GM12878 (cell line): ENCODE measurements around the gene MYD88. TPM values are rescaled to one million over a fixed set of nuclear protein-coding genes. Genes with fewer than 3 reads are reported as not detected.

Source experiments
- ATAC-seq: fragments of 200-7000 bp; cut with Tn5 transposase; 3 replicates; pipeline ENCODE4 v1.9.1; 2020; ENCODE audit warnings: mild to moderate bottlenecking, moderate library complexity
- BruUV-seq: library from RNA; stranded (reverse); fragments of 400-500 nt; replicated peaks from 2 replicates; lab custom pipeline; 2021; lab: Mats Ljungman, UMichigan
- CTCF ChIA-PET: fragments of 300-600 bp; sonication (Branson Sonifier 250); formaldehyde crosslinking; extraction: SDS; loops from one replicate; lab custom pipeline; 2021; ENCODE audit warnings: inconsistent platforms; lab: Yijun Ruan, JAX
- POLR2A ChIA-PET: fragments of 350-600 bp; formaldehyde crosslinking; extraction: SDS; loops from one replicate; lab custom pipeline; 2021; ENCODE audit warnings: inconsistent platforms; lab: Charles Lee
- RAD21 ChIA-PET: fragments of 300-600 bp; sonication (Branson Sonifier 250); formaldehyde crosslinking; loops from one replicate; lab custom pipeline; 2023; ENCODE audit warnings: antibody characterized with exemption; ENCODE audit not compliant: unreplicated experiment; lab: Charles Lee
- SMC1A ChIA-PET: fragments of 300-600 bp; sonication (Branson Sonifier 250); formaldehyde crosslinking; loops from one replicate; lab custom pipeline; 2023; ENCODE audit not compliant: unreplicated experiment, uncharacterized antibody; lab: Charles Lee
- DNase-seq: peaks from one replicate; pipeline ENCODE4 v3.0.0-alpha.2; 2011; ENCODE audit warnings: low read depth, low spot score
- FAIRE-seq: peaks from 3 replicates; lab custom pipeline; 2011; peaks lifted over from hg19 to GRCh38; lab: Jason Lieb, UNC
- H2AFZ ChIP-seq: 2 replicates; pipeline ENCODE4 v1.6.0; 2011; ENCODE audit warnings: low read depth, low read length, control low read depth; ENCODE audit not compliant: control insufficient read depth
- H3K27ac ChIP-seq: 2 replicates; pipeline ENCODE4 v1.5.1; 2011; ENCODE audit warnings: control low read depth; ENCODE audit not compliant: control insufficient read depth, insufficient read depth
- H3K27me3 ChIP-seq, 2 experiments: replicated peaks in 1 of 2; 2 replicates each; pipeline versions ENCODE4 v1.6.0 to v1.6.1; 2011; ENCODE audit warnings: low read length in 1 of 2; ENCODE audit not compliant: control insufficient read depth in 2 of 2, insufficient read depth in 2 of 2
- H3K36me3 ChIP-seq, 2 experiments: 2 replicates each; pipeline ENCODE4 v1.5.1; 2011; ENCODE audit warnings: low read length in 1 of 2; ENCODE audit not compliant: control insufficient read depth in 2 of 2, insufficient read depth in 2 of 2
- H3K4me1 ChIP-seq: 2 replicates; pipeline ENCODE4 v1.6.1; 2011; ENCODE audit warnings: mild to moderate bottlenecking, low read length, moderate library complexity, mixed read lengths; ENCODE audit not compliant: control insufficient read depth, insufficient read depth
- H3K4me2 ChIP-seq: 2 replicates; pipeline ENCODE4 v1.6.0; 2011; ENCODE audit warnings: control low read depth; ENCODE audit not compliant: control insufficient read depth, insufficient read depth
- H3K4me3 ChIP-seq: fragments of 200-600 bp; sonication (generic); 2 replicates; pipeline ENCODE4 v1.5.1; 2016
- H3K79me2 ChIP-seq: 2 replicates; pipeline ENCODE4 v1.6.0; 2011; ENCODE audit warnings: low read length; ENCODE audit not compliant: control insufficient read depth, insufficient read depth
- H3K9ac ChIP-seq: 2 replicates; pipeline ENCODE4 v1.8.0; 2011; ENCODE audit warnings: low read length, control low read depth, mixed read lengths; ENCODE audit not compliant: control insufficient read depth, insufficient read depth
- H3K9me3 ChIP-seq: replicated peaks from 3 replicates; pipeline ENCODE4 v1.5.1; 2011; ENCODE audit warnings: mild to moderate bottlenecking, low read length; ENCODE audit not compliant: control insufficient read depth, insufficient read depth
- H4K20me1 ChIP-seq: 2 replicates; pipeline ENCODE4 v1.6.0; 2011; ENCODE audit not compliant: control insufficient read depth, insufficient read depth
- ESRRA ChIP-seq: IDR thresholded peaks from 2 replicates; pipeline ENCODE4 v1.6.1; 2012; ENCODE audit warnings: mild to moderate bottlenecking, low read length, improper control_type of control experiment
- ETV6 ChIP-seq, 2 experiments: fragments of 450-650 bp in 1 of 2; IDR thresholded peaks in 1 of 2; conservative IDR thresholded peaks in 1 of 2; 2 replicates each; pipeline ENCODE4 v1.6.1; 2014; ENCODE audit warnings: antibody characterized with exemption in 1 of 2, borderline replicate concordance in 1 of 2, low read depth in 1 of 2, mild to moderate bottlenecking in 1 of 2, moderate library complexity in 1 of 2
- HCFC1 ChIP-seq: fragments of 150-350 bp; IDR thresholded peaks from 2 replicates; pipeline ENCODE4 v1.6.1; 2014; ENCODE audit warnings: low read length
- NR2F1 ChIP-seq: fragments of 450-650 bp; conservative IDR thresholded peaks from 2 replicates; pipeline ENCODE4 v1.6.1; 2017; ENCODE audit warnings: mild to moderate bottlenecking
- PML ChIP-seq: IDR thresholded peaks from 2 replicates; pipeline ENCODE4 v1.6.1; 2012; ENCODE audit warnings: low read length, inconsistent platforms
- POLR2A ChIP-seq: IDR thresholded peaks from 2 replicates; pipeline ENCODE4 v1.6.1; 2011; ENCODE audit warnings: low read depth, mild to moderate bottlenecking, low read length
- POU2F2 ChIP-seq: IDR thresholded peaks from 3 replicates; pipeline ENCODE4 v1.6.1; 2011; ENCODE audit warnings: low read depth, mild to moderate bottlenecking, low read length, borderline replicate concordance
- RFX5 ChIP-seq: IDR thresholded peaks from 2 replicates; pipeline ENCODE4 v1.6.1; 2011; ENCODE audit warnings: low read depth, low read length, improper control_type of control experiment
- ZBED1 ChIP-seq: IDR thresholded peaks from 2 replicates; pipeline ENCODE4 v1.6.1; 2016; ENCODE audit warnings: borderline replicate concordance
- ZBTB11 ChIP-seq: fragments of 450-650 bp; formaldehyde crosslinking; IDR thresholded peaks from 2 replicates; pipeline ENCODE4 v1.5.0; 2022; ENCODE audit warnings: mild to moderate bottlenecking, missing genetic modification characterization
- ZBTB4 ChIP-seq: fragments of 450-650 bp; formaldehyde crosslinking; IDR thresholded peaks from 2 replicates; pipeline ENCODE4 v1.4.0; 2022; ENCODE audit warnings: mild to moderate bottlenecking, moderate library complexity
- ZSCAN29 ChIP-seq: fragments of 450-650 bp; IDR thresholded peaks from 2 replicates; pipeline ENCODE4 v1.6.1; 2017; ENCODE audit warnings: mild to moderate bottlenecking, moderate library complexity
- WGBS: methylation state at CpG from one replicate; pipeline ENCODE4 v1.1.6; 2016; ENCODE audit warnings: low lambda C conversion rate; ENCODE audit not compliant: insufficient replicate concordance, insufficient coverage; ENCODE audit errors: missing lambda C conversion rate; 5-methylcytosine and 5-hydroxymethylcytosine counted together
- in situ Hi-C: fragments of 300-500 bp; cut with MboI; formaldehyde crosslinking; loops from 9 replicates; pipeline ENCODE4 v1.14.3; 2018; ENCODE audit warnings: mixed read lengths
- intact Hi-C: fragments of 100-400 bp; cut with micrococcal nuclease; formaldehyde crosslinking; loops from one replicate; pipeline ENCODE4 v1.14.2; 2022; ENCODE audit not compliant: unreplicated experiment
- polyA plus RNA-seq, 11 experiments: library from polyadenylated mRNA; depleted of rRNA in 4 of 11; unstranded in 6 of 11; stranded (reverse) in 5 of 11; fragments of >200 nt; fragmentation: Nextera tagmentation in 4 of 11; fragmentation: Illumina TruSeq in 1 of 11; extraction: Ambion mirVana in 4 of 11; extraction: Trizol in 1 of 11; gene quantifications; 1 replicate in 1 of 11; 2 replicates in 10 of 11; pipeline versions ENCODE4 v1.2.1 to v1.2.3, GENCODE V29; 2011 to 2016; ENCODE audit warnings: inconsistent platforms in 2 of 11, missing spikeins in 2 of 11, low read depth in 1 of 11
- total RNA-seq, 4 experiments: library from RNA; depleted of rRNA in 3 of 4; stranded (reverse); fragments of >200 nt in 3 of 4; fragmentation: Illumina TruSeq in 1 of 4; extraction: Trizol in 1 of 4; gene quantifications; 2 replicates each; pipeline versions ENCODE4 v1.2.1 to v1.2.3, GENCODE V29; 2013 to 2021
- TF ChIP-seq, protein P1 (sequence below): IDR thresholded peaks from 2 replicates; pipeline ENCODE4 v1.6.1; 2011; ENCODE audit warnings: low read depth, low read length, improper control_type of control experiment, borderline replicate concordance
- TF ChIP-seq, protein P2 (sequence below): fragments of 150-350 bp; IDR thresholded peaks from 2 replicates; pipeline ENCODE4 v1.6.1; 2014; ENCODE audit warnings: mild to moderate bottlenecking, low read depth, low read length

Gene MYD88
- total and polyA plus RNA-seq, 10 of the 15 experiments (the other 5 are each of a cell fraction or from before 2014, with no cell fraction given): 5.5 to 84.8 (median 67.5) TPM

- no TSS peak for BruUV-seq
- Histone ChIP-seq H3K27me3 (peaks cover 0 to 4% of the 10 kb centered on the region in 2 experiments; a peak in 3 of 4 replicates), H3K36me3 (no peaks in the 10 kb centered on the region), H3K9me3 (no peaks in the 10 kb centered on the region), H3K27ac (no peak overlapping the region), H3K4me2 (no peak overlapping the region), H2AFZ (no peak overlapping the region), H3K9ac (no peak overlapping the region), H3K79me2 (no peaks in the 10 kb centered on the region), H3K4me1 (peaks cover 6% of the 10 kb centered on the region; the same call in 1 of the 2 replicates), H3K4me3 (no peak overlapping the region), H4K20me1 (no peaks in the 10 kb centered on the region)
- ATAC-seq (no peak), FAIRE-seq (no peak), DNase-seq (no peak)
- WGBS: 36% methylated on average over 19 of the region's 19 CpGs
- SMC1A ChIA-PET: no interaction called here
- in situ Hi-C loops (no loop called here), intact Hi-C loops (no loop called here)
- POLR2A ChIA-PET: interaction anchor here (0.5 kb wide), 1 partner anchor 320 kb away, joined by 3 read pairs; no protein-coding TSS in a partner anchor
- CTCF ChIA-PET: no interaction called here
- RAD21 ChIA-PET: no interaction called here
- TF ChIP-seq PML (no peak), ZBTB11 (no peak), POLR2A (no peak), ESRRA (no peak), RFX5 (no peak), ZBTB4 (CRISPR knock-in tag) (no peak), ETV6 (conservative IDR thresholded peaks at IDR 0.05 in 1 of 2, IDR thresholded peaks at IDR 0.05 in 1 of 2; ENCODE audit: borderline replicate concordance in 1 of 2, low read depth in 1 of 2) (no peak), ZBED1 (no peak), ZSCAN29 (no peak), HCFC1 (no peak), POU2F2 (no peak), NR2F1 (no peak)
- TF ChIP-seq, protein P1, sequence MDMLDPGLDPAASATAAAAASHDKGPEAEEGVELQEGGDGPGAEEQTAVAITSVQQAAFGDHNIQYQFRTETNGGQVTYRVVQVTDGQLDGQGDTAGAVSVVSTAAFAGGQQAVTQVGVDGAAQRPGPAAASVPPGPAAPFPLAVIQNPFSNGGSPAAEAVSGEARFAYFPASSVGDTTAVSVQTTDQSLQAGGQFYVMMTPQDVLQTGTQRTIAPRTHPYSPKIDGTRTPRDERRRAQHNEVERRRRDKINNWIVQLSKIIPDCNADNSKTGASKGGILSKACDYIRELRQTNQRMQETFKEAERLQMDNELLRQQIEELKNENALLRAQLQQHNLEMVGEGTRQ: no peak
- TF ChIP-seq, protein P2, sequence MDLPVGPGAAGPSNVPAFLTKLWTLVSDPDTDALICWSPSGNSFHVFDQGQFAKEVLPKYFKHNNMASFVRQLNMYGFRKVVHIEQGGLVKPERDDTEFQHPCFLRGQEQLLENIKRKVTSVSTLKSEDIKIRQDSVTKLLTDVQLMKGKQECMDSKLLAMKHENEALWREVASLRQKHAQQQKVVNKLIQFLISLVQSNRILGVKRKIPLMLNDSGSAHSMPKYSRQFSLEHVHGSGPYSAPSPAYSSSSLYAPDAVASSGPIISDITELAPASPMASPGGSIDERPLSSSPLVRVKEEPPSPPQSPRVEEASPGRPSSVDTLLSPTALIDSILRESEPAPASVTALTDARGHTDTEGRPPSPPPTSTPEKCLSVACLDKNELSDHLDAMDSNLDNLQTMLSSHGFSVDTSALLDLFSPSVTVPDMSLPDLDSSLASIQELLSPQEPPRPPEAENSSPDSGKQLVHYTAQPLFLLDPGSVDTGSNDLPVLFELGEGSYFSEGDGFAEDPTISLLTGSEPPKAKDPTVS: no peak
These were observed 40.8 kb upstream of the MYD88 start for GRCh38 chr3:38097446-38098375.
